Stimulated activated CD4-positive, alpha-beta T cell treated with anti-CD3 and anti-CD28 coated beads, Interleukin-1b, Interleukin-23, amount 100 ng/mL, for 1 hour (primary cell): ENCODE data around the gene SERPINE1.

Source experiments
- DNase-seq, 2 donors: peaks; one replicate each; pipeline ENCODE4 v3.0.0-alpha.2; 2020; ENCODE audit warnings: low read depth in 2 of 2

Gene SERPINE1

DNA sequence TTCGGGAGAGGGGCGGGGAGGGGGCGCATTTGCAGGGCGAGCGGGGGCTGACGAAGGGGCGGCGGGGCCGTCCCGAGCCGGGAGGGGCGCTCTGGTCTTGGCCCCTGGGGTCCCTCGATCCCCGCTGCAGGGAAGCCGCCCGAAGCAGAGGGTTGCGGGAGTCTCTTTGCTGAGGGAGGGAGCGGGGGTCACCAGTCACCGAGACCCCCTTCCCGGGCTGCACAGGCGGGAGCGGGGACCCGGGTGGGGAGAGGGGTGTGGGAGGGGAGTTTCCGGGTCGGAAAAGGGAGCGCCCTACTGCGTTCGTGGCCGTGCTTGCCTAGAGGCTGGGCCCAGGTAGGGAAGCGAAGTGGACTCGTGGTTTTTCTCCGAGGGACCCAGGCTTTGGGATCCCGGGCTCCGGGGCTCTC, 27.8 kb downstream of the SERPINE1 start:
- no peak for DNase-seq

DNA sequence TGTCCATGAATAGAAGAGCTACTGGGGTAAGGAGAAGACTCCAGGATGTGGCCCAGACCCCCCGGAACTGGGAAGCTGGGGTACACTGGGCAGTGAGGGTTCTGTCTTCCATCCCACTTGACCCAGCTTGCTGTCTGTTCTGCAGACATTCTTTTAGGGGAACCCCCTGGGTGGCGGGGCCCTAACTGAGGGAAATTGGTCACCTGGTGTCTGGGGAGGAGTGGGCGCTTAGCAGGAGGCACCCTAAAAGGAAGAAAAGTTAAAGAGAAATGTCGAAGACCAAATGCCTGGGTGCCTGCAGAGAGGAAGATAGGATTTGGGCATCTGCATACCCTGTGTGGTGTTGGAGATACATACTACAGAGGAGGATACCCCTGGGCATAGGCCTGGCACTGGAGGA, 28.4 kb downstream of the SERPINE1 start:
- DNase-seq = no peak

DNA sequence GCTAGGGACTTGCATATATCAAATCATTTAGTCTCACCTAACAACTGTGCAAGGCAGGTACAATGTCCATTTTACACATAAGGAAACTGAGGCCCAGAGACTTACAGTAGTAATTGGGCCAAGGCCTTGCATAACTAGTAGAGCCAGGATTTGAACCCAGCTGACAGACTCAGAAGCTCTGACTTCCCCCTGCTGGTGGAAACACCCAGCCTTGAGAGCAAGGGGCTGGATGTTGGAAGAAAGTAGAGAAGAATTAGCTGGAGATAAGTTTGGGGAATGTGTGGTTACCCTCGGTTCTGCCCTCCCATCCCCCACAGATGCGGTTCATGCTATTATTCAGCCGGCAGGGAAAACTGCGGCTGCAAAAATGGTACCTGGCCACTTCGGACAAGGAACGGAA, 29.4 kb downstream of the SERPINE1 start:
- no peak for DNase-seq

DNA sequence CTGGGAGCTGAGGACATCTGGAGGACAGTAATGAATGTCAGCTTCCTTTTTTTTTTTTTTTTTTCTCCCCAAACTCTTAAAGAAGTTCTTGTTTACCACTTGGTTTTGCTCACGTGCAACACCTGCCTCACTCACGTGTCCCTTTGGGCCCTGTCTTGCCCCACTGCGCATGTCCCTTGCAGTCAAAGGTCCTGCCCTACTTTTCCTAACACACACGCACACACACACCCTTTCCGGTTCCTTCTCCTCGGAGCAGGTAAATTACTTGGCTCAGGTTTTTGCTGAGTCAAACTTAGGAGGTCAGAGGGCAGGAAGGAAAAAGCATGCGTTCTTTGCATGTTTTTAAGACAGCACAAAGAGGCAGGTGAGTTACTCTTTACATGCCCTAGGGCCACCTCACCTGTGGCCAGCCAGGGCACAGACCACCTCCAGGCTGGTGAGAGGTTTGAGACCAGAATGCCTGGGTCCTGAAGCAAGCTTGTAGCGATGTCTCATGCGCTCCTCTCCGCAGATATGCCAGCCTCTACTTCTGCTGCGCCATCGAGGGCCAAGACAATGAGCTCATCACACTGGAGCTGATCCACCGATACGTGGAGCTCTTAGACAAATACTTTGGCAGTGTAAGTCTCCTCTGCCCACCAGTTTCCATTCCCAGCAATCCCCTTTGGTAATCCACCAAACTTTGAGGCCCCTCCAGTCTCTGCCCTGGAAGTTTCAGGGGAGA, 30.1 kb downstream of the SERPINE1 start:
- DNase-seq = no peak

DNA sequence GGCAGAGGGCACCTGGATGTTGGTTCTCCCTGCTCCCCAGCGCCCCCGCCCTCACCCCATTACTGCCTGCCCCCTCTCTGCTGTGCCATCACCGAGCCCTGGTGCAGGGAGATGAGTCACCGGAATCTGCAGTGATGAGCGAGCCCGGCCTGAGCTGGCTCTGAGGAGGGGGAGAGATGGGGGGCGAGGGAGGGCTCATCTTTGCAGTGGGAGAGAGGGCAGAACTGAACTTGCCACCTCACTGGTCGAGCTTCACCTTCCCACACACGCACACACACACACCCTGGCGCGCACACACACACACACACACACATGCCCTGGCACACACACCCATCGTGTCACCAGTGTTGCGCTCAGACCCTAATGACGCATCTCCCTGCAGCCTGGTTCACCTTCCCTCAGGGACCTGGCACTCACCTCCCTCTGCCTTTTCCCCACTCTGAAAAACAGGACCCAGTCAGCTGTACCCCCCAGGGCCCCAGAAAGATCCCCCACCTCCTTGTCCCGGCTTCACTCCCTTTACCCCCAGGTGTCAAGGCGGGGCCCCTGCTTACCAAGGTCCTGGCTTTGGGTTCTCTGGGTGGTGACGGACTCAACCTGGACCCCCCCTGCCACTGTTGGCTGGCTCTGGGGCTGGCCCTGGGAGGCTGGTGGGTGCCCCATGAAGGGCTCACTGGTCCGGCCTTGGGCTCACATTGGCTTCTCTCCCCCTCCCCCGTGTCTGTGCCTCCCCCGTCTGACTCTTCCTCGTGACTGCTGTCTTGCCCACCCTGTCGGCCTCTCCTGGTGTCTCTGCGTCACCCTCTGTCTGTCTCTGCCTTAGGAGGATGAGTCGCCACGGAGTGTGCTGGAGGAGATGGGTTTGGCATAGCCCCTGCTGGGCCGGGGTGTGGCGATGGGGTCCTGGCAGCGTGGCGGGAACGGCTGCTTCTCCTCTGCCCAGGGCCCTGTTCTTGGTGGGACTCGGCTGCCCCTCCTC, 33.1 kb downstream of the SERPINE1 start:
- no peak for DNase-seq

DNA sequence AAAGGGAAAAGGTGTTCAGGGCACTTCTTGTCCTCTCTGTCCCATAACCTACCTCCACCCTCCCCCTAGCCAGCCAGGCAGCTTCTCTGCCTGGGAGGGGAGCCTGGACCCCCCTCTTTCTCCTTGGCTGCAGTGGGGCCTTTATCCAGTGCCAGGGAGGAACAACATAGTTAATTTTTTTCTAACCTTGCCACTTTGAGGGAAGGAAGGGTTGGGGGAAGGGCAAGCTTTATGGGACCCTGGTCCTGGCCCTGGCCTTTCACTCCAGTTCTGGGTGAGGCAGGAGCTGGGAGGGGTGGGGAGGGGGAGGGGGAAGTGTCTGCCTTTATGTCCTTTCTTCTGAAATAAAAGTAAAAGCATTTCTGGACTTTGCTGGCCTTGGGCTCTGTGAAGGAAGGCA, 34.0 kb downstream of the SERPINE1 start:
- no peak for DNase-seq

DNA sequence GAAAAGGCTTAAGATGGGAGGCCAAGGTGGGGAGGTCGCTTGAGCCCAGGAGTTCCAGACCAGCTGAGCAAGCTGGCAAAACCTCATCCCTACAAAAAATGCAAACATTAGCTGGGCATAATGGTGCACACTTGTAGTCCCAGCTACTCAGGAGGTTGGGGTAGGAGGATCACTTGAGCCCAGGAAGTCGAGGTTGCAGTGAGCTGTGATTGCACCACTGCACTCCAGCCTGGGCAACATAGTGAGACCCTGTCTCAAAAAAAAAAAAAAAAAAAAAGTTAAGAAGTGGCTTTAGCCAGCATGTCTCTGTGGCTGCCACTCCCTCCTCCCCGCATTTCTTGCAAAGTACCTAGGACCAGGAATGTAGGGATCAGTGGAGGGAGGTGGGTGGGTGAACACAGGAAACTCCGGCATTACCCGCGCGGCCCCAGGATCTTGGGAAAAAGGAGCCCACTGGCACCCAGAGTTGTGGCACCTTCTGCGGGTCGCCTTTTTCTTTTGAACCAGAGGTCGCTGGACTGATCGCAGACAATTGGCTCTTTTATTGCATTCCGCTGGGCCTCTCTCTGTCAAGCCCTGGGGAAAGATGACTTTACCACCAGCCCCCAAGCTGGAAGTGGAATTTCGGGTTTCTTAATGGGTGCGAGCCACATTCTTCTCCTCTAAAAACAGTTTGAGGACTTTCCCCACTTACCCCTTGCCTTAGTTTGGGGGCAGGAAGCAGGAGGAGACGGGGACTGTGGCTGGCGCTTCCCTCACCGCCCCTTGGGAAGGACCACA, 35.0 kb downstream of the SERPINE1 start:
- DNase-seq = no peak

DNA sequence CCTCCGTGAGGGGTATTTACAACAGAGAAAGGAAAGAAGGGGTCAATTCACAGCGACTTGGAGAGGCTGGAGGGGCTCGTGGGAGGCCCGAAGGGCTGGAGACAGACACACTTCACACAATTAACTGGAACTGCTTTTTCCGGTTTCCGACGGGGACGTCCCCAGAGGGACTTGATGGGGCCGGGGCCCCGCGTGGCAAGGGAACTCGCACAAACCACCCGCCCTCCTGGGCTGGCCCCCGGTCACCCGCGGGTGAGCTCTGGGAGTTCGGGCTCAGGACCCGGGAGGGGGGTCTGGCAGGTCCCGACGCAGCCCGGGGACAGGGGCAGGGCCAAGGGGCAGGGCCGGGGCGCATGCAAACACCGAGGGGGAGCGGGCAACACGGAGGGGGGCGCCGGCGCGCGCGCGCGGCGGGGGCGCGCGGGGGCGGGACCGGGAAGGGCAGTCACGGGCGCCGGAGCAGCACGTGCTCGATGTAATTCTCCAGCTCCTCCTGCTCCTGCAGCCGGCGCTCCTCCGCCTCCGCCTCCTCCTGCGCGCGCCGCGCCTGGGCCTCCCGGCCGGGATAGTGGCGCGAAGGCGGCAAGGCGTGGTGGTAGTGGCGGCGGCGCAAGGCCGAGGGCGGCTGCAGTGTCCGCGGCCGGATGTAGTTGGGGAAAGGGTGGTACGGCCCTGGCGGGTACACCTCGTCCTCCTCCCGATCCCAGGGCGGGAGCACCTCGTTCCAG, 35.8 kb downstream of the SERPINE1 start:
- no peak for DNase-seq

DNA sequence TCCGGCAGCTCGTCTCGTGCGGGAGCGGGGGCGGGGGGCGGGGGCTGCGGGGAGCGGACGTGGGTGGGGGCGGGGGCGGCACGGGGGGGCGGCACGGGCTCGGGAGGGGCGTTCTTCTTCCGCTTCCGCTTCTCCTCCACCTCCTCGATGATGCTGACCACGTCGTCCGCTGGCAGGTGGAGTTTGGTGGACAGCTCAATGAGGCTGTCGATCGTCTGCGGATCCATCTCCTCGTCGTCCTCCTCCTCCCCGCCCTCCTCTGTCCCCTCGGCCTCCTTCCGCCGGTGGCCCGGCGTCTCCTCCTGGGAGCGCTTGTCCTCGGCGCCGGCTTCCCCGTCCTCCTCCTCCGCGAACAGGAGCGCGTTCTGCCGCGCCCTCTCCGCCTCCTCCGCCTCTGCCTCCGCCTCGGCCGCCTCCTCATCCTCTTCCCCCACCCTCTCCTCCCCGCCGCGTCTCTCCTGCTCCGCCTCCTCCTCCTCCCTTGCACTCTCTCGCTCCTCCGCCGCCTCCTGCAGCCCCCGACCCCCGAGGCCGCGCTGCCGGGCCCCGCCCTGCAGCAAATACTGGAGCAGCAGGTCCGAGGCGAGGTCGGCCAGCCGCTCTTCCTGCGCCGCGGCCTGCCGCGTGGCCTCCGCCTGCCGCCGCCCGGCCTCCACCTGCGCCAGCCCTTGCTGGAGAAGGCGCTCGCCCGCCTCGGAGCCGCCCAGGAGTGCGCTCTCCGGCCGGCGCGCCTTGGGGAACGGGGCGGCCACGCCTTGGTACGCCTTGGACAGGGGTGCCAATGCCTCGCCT, 36.6 kb downstream of the SERPINE1 start:
- no peak for DNase-seq

DNA sequence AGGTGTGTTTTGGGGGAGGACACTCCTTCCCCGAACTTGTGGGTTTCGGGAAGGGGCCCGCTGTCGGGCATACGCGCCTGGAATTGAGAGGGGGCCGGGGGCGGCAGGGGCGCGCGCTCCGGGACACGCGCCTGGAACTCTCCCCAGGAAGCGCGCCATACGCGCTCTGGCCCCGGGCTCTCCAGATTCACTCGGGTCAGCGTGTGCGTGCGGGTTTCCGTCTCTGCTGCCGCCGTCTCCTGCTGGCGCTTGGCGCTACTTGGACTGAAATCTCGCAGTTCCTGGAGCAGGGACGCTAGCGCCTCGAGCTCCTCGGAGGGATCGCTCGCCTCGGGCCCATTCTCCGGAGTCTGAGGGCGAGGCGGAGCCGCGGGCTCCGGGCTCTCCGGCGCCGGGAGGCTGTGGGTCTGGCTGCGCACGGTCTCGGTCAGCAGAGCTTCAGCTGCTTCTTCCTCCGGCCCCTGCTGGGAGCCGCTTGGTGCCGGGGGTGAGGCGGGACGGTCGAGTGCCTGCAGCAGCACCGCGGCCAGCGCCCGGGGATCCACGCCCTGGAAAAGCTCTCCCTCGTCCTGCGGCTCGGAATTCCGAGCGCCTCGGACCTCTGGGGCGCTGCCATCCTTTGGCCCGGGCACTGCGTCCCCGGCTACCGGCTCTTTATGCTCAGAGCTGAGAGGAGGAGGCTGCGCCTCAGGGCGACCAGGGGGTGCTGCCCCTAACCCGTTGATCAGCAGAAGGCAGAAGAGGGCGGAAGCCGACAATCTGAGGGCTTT, 37.4 kb downstream of the SERPINE1 start:
- no peak for DNase-seq

DNA sequence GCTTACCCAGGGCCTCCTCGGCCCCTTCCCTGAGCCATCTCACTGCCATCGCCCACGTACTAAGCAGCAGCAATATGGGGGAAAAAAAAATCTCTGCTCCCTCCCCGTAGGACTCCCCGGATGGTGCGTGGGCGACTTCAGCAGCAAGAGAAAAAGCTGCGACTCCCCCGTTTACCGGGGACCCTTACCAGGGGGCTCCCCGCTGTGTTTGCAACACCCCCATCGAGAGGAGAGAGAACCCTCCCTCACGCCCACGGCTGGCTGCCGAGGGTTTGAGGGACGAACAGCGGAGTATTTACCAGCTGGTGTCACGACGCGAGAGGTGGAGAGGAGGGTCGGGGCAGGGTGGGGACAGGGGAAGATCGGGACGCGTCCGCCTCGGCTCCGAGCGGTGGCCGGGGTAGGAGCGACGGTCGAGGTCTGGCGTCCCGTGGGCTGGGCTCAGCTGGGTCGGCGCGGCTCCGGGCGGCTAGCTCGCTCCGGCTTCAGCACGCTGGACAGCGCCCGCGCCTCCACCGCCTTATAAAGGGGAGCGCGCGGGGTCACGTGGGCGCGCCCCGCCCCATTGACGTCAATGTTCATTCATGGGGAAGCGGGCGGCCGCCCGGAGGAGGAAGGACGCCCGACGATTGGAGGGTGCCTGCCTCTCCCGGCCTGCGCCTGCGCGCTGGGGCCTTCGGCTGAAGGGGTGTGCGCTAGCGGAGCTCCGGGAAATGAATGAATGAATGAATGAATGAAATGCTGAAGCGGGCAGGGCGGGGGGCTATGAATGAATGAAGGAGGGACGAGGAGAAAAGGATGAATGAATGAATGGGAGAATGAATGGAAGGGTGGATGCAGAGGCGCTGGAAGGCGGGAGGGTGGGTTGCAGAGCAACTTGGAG, 38.4 kb downstream of the SERPINE1 start, which contains the start of gene VGF:
VGF (minus strand) TSS at position 495 of the 883 bp plus-strand sequence. CDS start 726 bp downstream, outside the sequence.
- peak; percentile 81 to 82 for DNase-seq

DNA sequence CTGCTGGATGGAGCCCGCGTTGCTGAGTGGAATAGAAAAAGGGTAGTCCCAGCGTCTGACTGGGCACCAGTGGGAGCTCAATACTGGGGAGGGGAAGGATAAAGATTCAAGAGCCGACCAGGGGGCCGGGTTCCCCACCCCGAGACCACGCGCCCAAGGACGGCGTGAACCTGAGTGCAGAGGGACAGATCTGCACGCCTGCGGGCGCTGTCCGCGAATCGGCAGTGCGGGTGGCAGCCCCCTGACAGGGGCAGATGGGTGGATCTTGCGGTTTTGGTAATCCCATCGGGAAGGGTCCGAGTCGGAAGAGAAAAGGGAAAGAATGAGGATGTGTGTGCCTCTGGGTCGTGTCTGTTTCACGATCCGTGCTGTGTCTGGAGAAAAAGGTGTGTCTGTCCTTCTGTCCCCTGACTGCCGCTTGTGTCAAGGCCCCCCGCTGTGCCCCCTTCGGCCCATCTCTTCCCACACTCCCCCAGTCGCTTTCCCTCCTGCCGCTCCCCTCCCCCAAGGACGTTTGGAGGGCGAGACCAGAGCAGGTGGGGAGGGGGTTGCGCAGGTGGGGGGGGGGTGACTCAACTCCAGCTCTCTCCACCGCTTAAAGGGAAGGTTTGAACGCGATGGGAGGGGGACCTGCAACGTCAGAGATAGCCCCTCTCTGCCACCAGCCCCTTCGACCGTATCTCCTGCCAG, 39.2 kb downstream of the SERPINE1 start:
- DNase-seq = no peak

DNA sequence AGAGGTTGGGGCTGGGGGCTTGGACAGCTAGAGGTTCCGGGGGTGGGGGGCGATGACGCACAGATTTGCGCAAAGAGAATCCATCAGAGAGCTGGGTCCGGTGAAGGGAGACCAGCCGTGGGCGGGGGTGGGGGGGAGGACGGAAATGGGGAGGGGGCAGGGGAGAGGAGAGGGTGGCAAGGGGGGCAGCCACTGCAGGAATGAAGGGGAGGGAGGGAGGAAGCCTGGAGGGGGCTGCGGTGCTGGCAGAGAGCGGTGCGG, 39.7 kb downstream of the SERPINE1 start:
- no peak for DNase-seq

DNA sequence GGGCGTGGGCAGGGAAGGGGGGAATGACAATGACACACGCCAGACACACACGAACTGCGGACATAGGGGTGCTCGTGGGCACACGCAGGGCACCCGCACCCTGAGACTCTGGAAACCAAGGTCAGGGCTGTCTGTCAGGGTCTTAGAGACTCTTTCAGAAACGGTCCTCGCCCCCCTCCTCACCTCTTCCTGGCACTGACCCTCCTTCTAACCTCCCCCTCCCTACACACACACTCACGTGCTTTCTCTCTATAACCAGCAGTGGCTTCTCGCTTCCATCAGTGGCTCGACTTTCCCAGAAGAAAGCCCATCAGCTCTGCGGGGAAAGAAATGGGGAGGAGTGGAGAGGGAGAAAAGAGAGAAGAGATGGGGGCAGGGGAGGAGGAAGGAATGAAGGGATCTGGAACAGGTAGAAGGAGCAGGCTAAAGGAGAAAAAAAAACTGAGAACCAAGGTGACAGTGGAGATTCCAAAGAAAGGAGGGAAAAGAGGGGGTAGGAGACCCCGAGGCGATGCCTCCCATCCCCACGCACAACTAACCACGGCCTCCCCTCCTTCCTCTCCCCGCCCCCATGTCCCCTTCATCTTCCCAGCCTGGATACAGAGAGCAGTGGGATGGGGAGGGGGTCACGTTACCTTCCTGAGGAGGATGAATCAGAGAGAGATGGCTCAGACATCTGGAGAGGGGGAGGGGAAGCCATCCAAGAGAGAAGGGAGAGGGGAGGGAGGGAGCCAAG, 40.2 kb downstream of the SERPINE1 start:
- no peak for DNase-seq

DNA sequence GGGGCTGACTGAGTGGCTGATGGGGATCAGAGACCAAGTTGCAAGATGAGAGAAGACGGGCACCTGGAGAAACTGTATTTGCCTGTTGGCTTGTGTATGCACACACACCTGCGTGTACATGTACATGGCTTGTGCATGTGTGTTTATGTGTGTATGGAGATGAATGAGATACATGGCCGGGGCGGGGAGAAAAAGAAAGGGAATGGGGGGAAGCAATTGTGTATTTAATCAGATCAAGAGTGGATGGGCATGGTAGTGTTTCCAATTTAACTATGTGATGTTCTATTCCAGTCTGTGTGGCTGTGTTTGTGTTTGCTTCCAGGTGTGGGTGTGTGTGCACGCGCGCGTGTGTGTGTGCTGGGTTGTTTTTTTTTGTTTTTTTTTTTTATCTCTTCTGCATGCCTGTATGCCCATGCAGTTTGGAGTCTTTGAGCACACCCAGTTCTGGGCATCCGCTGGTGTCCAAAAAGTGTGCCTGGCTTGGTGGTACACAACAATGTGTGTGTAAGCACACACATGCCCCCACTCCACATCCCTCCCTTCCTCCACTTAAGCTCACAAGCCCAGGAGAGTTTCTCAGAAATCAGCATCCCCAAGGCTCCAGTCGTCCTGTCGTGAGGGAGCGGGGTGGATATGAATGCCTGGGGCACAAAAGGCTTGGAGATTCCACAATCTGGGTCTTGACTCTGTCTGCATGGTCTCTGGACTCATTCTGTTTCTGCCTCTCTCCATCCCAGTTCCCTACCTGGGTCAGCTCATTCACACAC, 40.9 kb downstream of the SERPINE1 start:
- DNase-seq = no peak

DNA sequence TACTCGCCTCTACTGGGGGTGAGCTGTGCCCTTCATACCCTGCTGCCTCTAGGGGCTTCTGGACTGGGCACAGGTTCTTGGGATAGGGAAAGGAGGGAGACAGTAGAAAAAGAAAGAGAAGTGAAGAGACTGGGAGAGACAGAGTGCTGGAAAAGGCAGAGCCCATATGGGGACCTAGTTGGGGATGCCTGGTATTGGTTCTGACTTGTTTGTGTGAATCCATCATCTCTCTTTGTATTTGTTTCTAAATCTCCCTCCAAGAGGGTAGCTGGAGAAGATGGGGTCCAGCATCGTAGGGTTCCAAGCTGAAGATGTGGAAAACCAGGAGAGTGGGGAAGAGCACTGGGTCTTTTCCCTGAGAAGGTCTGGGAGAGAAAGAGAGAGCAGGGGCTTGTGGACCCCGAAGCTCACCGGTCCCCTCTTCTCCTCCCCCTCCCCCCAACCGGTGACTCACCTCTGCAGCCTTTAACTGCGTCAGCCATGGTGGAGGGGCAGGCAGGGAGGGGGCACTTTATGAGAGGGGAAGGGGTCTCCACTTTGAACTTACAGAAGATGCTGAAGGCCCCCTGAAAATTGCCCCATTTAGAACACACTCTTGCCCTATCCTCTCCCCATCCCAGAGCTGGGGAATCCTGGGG, 41.6 kb downstream of the SERPINE1 start:
- DNase-seq = no peak
